Esophagus muscularis mucosa (tissue), 3 donors: ENCODE measurements around the gene DAAM2.

Source experiments
- POLR2A ChIP-seq: fragments of 450-650 bp; IDR thresholded peaks from one replicate; pipeline ENCODE4 v1.6.1; 2017; ENCODE audit warnings: antibody characterized with exemption, moderate library complexity, mild to moderate bottlenecking, low read depth
- POLR2AphosphoS5 ChIP-seq, 2 donors: sonication (generic); formaldehyde crosslinking; IDR thresholded peaks; one replicate each; pipeline ENCODE4 v1.6.1; 2017; ENCODE audit warnings: antibody characterized with exemption in 2 of 2
- TF ChIP-seq, protein P1 (sequence below), 3 experiments: fragments of 200-600 bp in 2 of 3; fragments of 450-650 bp in 1 of 3; sonication (generic) in 2 of 3; IDR thresholded peaks; one replicate each; pipeline ENCODE4 v1.5.1; 2017 to 2019; ENCODE audit warnings: antibody characterized with exemption in 3 of 3, mild to moderate bottlenecking in 2 of 3, moderate library complexity in 1 of 3

DNA sequence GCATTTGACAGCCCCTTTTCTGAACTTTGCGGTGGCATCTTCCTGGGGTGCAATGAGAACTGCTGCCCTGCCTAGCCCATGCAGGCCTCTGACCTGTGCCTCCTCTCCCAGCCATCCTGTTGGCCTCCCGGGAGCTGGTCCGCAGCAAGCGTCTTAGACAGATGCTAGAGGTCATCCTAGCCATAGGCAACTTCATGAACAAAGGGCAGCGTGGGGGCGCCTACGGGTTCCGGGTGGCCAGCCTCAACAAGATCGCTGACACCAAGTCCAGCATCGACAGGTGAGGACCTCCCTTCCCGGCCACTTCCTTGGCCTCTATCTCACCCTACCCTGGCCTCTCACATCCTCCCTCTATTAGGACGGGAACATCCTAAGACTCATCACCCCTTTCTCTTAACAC is 104.5 kb downstream of the DAAM2 start:
- TF ChIP-seq, protein P1, sequence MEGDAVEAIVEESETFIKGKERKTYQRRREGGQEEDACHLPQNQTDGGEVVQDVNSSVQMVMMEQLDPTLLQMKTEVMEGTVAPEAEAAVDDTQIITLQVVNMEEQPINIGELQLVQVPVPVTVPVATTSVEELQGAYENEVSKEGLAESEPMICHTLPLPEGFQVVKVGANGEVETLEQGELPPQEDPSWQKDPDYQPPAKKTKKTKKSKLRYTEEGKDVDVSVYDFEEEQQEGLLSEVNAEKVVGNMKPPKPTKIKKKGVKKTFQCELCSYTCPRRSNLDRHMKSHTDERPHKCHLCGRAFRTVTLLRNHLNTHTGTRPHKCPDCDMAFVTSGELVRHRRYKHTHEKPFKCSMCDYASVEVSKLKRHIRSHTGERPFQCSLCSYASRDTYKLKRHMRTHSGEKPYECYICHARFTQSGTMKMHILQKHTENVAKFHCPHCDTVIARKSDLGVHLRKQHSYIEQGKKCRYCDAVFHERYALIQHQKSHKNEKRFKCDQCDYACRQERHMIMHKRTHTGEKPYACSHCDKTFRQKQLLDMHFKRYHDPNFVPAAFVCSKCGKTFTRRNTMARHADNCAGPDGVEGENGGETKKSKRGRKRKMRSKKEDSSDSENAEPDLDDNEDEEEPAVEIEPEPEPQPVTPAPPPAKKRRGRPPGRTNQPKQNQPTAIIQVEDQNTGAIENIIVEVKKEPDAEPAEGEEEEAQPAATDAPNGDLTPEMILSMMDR (IDR thresholded peaks at IDR 0.05) = no peak
- TF ChIP-seq POLR2A = no peak
- no peak for TF ChIP-seq POLR2AphosphoS5 (IDR thresholded peaks at IDR 0.05)
